Kidney epithelial cell (primary cell): Measurements from ENCODE around the gene GIPC3. TPM values are rescaled to one million over a fixed set of nuclear protein-coding genes. Genes with fewer than 3 reads are reported as not detected.

Experiments used
- DNase-seq: peaks from one replicate; pipeline ENCODE4 v3.0.0-alpha.2; 2010; ENCODE audit warnings: low read depth
- H3K27me3 ChIP-seq: 2 replicates; pipeline ENCODE4 v1.6.0; 2011; ENCODE audit warnings: low read length; ENCODE audit not compliant: control insufficient read depth, insufficient read depth
- H3K36me3 ChIP-seq: 2 replicates; pipeline ENCODE4 v1.5.1; 2011; ENCODE audit warnings: low read length; ENCODE audit not compliant: control insufficient read depth, insufficient read depth
- H3K4me3 ChIP-seq: 2 replicates; pipeline ENCODE4 v1.5.1; 2011; ENCODE audit warnings: low read depth, mild to moderate bottlenecking, control low read depth, low read length
- total RNA-seq: library from RNA; depleted of rRNA; stranded (reverse); fragments of >200 nt; gene quantifications from 2 replicates; pipeline ENCODE4 v1.2.3, GENCODE V29; 2015
- TF ChIP-seq, protein P1 (sequence below): IDR thresholded peaks from 2 replicates; pipeline ENCODE4 v1.5.1; 2011; ENCODE audit warnings: mild to moderate bottlenecking, moderate library complexity, low read length, control low read depth, inconsistent platforms; ENCODE audit not compliant: insufficient read depth, poor library complexity, severe bottlenecking

GIPC3 gene
- total RNA-seq, 1 donor from 2014 or later = 0.21 TPM

DNA sequence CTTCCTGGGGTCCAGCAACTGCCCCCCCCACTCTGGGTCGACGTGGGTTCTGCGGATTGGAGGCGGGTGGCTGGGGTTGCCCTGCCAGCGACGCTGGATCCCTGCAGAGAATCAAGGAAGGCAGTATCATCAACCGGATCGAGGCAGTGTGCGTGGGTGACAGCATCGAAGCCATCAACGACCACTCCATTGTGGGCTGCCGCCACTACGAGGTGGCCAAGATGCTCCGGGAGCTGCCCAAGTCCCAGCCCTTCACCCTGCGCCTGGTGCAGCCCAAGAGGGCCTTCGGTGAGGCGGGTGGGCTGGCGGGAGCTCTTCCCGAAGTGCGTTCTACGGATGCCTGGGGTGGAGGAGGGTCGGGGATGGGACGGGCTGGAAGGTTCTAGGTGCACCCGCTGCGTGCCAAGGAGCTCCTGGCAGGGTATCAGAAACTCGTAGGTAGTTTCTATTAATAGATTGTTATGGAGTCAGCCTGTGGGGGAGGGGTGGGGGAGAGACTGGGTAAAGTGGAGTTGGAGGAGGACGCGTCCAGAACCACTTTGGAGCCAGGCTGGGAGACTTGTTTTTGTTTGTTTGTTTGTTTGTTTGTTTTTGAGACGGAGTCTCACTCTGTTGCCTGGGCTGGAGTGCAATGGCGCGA lies 1.5 kb downstream of the GIPC3 start:
- no peak for DNase-seq
- Histone ChIP-seq H3K36me3 (no peaks in the 10 kb centered on the region), H3K4me3 (no peak overlapping the region), H3K27me3 (peaks cover 18% of the 10 kb centered on the region)
- TF ChIP-seq, protein P1, sequence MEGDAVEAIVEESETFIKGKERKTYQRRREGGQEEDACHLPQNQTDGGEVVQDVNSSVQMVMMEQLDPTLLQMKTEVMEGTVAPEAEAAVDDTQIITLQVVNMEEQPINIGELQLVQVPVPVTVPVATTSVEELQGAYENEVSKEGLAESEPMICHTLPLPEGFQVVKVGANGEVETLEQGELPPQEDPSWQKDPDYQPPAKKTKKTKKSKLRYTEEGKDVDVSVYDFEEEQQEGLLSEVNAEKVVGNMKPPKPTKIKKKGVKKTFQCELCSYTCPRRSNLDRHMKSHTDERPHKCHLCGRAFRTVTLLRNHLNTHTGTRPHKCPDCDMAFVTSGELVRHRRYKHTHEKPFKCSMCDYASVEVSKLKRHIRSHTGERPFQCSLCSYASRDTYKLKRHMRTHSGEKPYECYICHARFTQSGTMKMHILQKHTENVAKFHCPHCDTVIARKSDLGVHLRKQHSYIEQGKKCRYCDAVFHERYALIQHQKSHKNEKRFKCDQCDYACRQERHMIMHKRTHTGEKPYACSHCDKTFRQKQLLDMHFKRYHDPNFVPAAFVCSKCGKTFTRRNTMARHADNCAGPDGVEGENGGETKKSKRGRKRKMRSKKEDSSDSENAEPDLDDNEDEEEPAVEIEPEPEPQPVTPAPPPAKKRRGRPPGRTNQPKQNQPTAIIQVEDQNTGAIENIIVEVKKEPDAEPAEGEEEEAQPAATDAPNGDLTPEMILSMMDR = no peak

DNA sequence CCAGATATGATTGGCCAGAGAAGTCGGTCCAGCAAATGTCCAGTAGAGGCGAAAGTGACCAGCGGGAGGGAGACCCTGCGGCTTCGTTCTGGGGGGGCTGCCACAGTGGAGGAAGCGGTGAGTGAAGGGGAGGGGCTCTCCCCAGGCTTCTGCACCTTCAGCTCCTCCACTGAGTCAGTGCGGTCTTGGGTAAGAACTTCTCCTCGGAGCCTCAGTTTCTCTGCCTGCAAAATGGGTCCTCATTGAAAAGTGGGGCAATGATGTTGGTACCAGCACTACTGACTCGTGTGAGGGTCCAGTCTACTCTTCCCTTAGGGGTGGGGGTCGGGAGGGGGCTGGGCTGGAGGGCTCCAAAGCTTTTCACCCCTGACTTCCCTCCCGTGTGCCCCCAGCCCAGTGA lies 4.2 kb downstream of the GIPC3 start:
- Histone ChIP-seq H3K4me3 (no peak overlapping the region), H3K36me3 (no peaks in the 10 kb centered on the region), H3K27me3 (peaks cover 26% of the 10 kb centered on the region)
- TF ChIP-seq, protein P1 = no peak
- DNase-seq = no peak

DNA sequence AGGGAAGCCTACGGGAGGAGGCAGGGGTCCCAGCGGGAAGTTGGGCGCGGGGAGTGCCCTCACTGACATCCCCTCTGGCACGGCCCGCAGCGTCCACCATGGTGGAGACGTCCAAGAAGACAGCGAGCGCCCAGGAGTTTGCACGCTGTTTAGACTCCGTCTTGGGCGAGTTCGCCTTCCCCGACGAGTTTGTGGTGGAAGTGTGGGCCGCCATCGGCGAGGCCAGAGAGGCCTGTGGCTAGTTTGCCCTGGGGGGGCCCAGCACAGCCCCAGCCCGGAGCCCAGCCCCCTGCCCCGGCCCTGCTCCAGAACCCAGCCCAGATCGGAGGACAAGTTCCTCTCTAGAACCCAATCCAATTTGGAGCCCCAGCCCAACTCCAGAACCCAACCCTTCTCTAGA lies 4.7 kb downstream of the GIPC3 start:
- no peak for DNase-seq
- TF ChIP-seq, protein P1 = no peak
- H3K27me3 ChIP-seq = peaks cover 26% of the 10 kb centered on the region
- no peak overlapping the region for H3K4me3 ChIP-seq
- H3K36me3 ChIP-seq = no peaks in the 10 kb centered on the region

DNA sequence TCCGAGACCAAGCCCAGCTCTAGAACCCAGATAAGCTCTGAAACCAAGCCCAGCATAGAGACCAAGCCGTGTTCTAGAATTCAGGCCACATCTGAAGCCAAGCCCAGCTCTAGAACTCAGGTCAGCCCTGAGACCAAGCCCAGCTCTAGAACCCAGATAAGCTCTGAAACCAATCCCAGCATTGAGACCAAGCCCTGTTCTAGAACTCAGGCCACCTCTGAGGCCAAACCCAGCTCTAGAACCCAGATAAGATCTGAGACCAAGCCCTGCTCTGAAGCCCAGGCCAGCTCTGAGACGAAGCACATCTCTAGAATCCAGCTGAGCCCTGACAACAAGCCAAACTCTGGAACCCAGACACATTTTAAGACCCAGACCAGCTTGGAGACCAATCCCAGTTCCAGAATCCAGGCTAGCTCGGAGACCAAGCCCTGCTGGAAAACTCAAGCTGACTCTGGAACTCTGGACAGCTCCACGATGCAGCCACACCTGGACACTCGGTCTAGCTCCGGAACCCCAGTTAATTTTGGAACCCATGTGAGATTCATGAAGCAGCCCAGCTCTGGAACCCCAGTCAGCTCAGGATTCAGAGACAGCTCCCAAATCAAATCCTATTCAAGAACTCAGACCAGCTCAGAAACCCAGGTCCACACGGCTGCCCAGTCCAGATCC lies 5.8 kb downstream of the GIPC3 start:
- H3K36me3 ChIP-seq = no peaks in the 10 kb centered on the region
- H3K4me3 ChIP-seq = no peak overlapping the region

DNA sequence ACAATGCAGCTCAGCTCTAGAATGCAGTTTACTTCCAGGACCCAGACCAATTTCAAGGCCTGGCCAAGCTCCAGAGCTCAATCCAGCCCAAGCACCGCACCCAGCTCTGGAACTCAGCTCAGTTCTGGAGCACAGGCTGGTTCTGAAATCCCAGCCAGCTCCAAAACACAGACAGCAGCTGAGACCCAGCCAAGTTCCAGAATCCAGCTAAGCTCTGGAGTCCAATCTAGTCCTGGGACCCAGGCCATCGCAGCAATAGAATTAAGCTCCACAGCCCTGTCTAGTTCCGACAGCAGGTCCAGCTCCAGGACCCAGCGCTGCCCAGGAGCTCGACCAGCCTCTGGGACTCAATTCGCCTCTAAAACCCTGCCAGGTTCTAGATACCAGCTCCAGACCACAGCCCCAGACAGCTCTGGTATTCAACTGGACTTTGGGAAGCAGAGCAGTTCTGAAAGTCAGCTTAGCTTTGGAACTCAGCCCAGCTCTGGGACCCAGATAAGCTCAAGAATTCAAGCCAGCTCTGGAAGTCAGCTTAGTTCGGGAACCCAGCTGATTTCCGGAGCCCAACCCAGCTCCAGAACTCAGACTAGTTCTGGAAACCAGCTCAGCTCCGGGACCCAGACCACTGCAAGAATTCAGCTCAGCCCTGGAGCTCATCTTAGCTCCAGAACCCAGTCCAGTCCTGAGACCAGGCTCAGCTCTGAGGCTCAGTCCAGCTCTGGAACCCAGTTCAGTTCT lies 6.8 kb downstream of the GIPC3 start:
- Histone ChIP-seq H3K27me3 (peaks cover 11% of the 10 kb centered on the region), H3K36me3 (no peaks in the 10 kb centered on the region), H3K4me3 (no peak overlapping the region)
- DNase-seq = no peak
- TF ChIP-seq, protein P1 = no peak

More for the DNA sequence above, 5.8 kb downstream of the GIPC3 start:
- H3K27me3 ChIP-seq = peaks cover 17% of the 10 kb centered on the region
- no peak for DNase-seq
- TF ChIP-seq, protein P1 = no peak
